ENCODE data around the gene ADORA3.
"Not testable (repeated sequence)": the region's sequence is repeated elsewhere in the genome, so short reads cannot be mapped to it uniquely, and the experiment has no call there.

The ADORA3 gene

GRCh38 chr1:111503585-111504060, at the start of gene ADORA3, which contains the start of gene TMIGD3:
Gene ADORA3 (minus strand): TSS chr1:111503633. CDS start chr1:111503354, 279 bp downstream.
Gene TMIGD3 (minus strand): TSS chr1:111503633. CDS start chr1:111503354, 279 bp downstream.
- no peaks in the 10 kb centered on the region for H3K9me3 ChIP-seq (ENCODE audit: control insufficient read depth in 1 of 2, low read length in 2 of 2)
- H3K27me3 ChIP-seq (ENCODE audit: control insufficient read depth in 1 of 2, insufficient read depth in 2 of 2, low read length in 2 of 2): no peaks in the 10 kb centered on the region
- no peaks in the 10 kb centered on the region for H3K36me3 ChIP-seq (ENCODE audit: control insufficient read depth in 1 of 2, insufficient read depth in 2 of 2, low read length in 2 of 2)
- H3K27ac ChIP-seq (ENCODE audit: low read depth, low read length): peak within 1 kb of the TSS; percentile 14
- H3K4me1 ChIP-seq (ENCODE audit: control insufficient read depth in 1 of 2, insufficient read depth in 2 of 2, low read length in 2 of 2): peaks cover 13 to 25% of the 10 kb centered on the region in 2 donors
- peak within 1 kb of the TSS; percentile 41 to 63 for H3K4me3 ChIP-seq (ENCODE audit: low read depth in 1 of 2, low read length in 2 of 2)
- peak within 1 kb of the TSS; percentile 36 to 40 for H3K9ac ChIP-seq (ENCODE audit: low read depth in 1 of 2, low read length in 2 of 2)

- no peak overlapping the region for H3K9ac ChIP-seq (ENCODE audit: low read depth in 1 of 2, low read length in 2 of 2)
- H3K36me3 ChIP-seq (ENCODE audit: control insufficient read depth in 1 of 2, insufficient read depth in 2 of 2, low read length in 2 of 2): no peaks in the 10 kb centered on the region
- H3K27me3 ChIP-seq (ENCODE audit: control insufficient read depth in 1 of 2, insufficient read depth in 2 of 2, low read length in 2 of 2): no peaks in the 10 kb centered on the region
- H3K9me3 ChIP-seq (ENCODE audit: control insufficient read depth in 1 of 2, low read length in 2 of 2): no peaks in the 10 kb centered on the region
- H3K27ac ChIP-seq (ENCODE audit: low read depth, low read length): no peak overlapping the region
- H3K4me1 ChIP-seq (ENCODE audit: control insufficient read depth in 1 of 2, insufficient read depth in 2 of 2, low read length in 2 of 2): no peaks in the 10 kb centered on the region
- no peak overlapping the region for H3K4me3 ChIP-seq (ENCODE audit: low read depth in 1 of 2, low read length in 2 of 2)
Observed at GRCh38 chr1:111553196-111553595, 49.8 kb upstream of the ADORA3 start.

GRCh38 chr1:111552587-111552986, 49.2 kb upstream of the ADORA3 start:
- Histone ChIP-seq H3K9ac (ENCODE audit: low read depth in 1 of 2, low read length in 2 of 2) (no peak overlapping the region), H3K27me3 (ENCODE audit: control insufficient read depth in 1 of 2, insufficient read depth in 2 of 2, low read length in 2 of 2) (no peaks in the 10 kb centered on the region), H3K9me3 (ENCODE audit: control insufficient read depth in 1 of 2, low read length in 2 of 2) (no peaks in the 10 kb centered on the region), H3K36me3 (ENCODE audit: control insufficient read depth in 1 of 2, insufficient read depth in 2 of 2, low read length in 2 of 2) (no peaks in the 10 kb centered on the region), H3K27ac (ENCODE audit: low read depth, low read length) (no peak overlapping the region), H3K4me1 (ENCODE audit: control insufficient read depth in 1 of 2, insufficient read depth in 2 of 2, low read length in 2 of 2) (no peaks in the 10 kb centered on the region), H3K4me3 (ENCODE audit: low read depth in 1 of 2, low read length in 2 of 2) (no peak overlapping the region)

- Histone ChIP-seq H3K27me3 (ENCODE audit: control insufficient read depth in 1 of 2, insufficient read depth in 2 of 2, low read length in 2 of 2) (no peaks in the 10 kb centered on the region), H3K4me3 (ENCODE audit: low read depth in 1 of 2, low read length in 2 of 2) (no peak overlapping the region), H3K9me3 (ENCODE audit: control insufficient read depth in 1 of 2, low read length in 2 of 2) (no peaks in the 10 kb centered on the region), H3K36me3 (ENCODE audit: control insufficient read depth in 1 of 2, insufficient read depth in 2 of 2, low read length in 2 of 2) (no peaks in the 10 kb centered on the region), H3K4me1 (ENCODE audit: control insufficient read depth in 1 of 2, insufficient read depth in 2 of 2, low read length in 2 of 2) (no peaks in the 10 kb centered on the region), H3K27ac (ENCODE audit: low read depth, low read length) (no peak overlapping the region), H3K9ac (ENCODE audit: low read depth in 1 of 2, low read length in 2 of 2) (no peak overlapping the region)
Observed at GRCh38 chr1:111551623-111552411, 48.4 kb upstream of the ADORA3 start.

GRCh38 chr1:111547786-111548185, 44.4 kb upstream of the ADORA3 start:
- not testable (repeated sequence) for H3K9ac ChIP-seq (ENCODE audit: low read depth in 1 of 2, low read length in 2 of 2); H3K27ac ChIP-seq (ENCODE audit: low read depth, low read length); H3K9me3 ChIP-seq (ENCODE audit: control insufficient read depth in 1 of 2, low read length in 2 of 2); H3K4me1 ChIP-seq (ENCODE audit: control insufficient read depth in 1 of 2, insufficient read depth in 2 of 2, low read length in 2 of 2); H3K36me3 ChIP-seq (ENCODE audit: control insufficient read depth in 1 of 2, insufficient read depth in 2 of 2, low read length in 2 of 2); H3K27me3 ChIP-seq (ENCODE audit: control insufficient read depth in 1 of 2, insufficient read depth in 2 of 2, low read length in 2 of 2); H3K4me3 ChIP-seq (ENCODE audit: low read depth in 1 of 2, low read length in 2 of 2)

- H3K4me3 ChIP-seq (ENCODE audit: low read depth in 1 of 2, low read length in 2 of 2): no peak overlapping the region
- H3K9ac ChIP-seq (ENCODE audit: low read depth in 1 of 2, low read length in 2 of 2): no peak overlapping the region
- H3K36me3 ChIP-seq (ENCODE audit: control insufficient read depth in 1 of 2, insufficient read depth in 2 of 2, low read length in 2 of 2): no peaks in the 10 kb centered on the region
- no peaks in the 10 kb centered on the region for H3K4me1 ChIP-seq (ENCODE audit: control insufficient read depth in 1 of 2, insufficient read depth in 2 of 2, low read length in 2 of 2)
- H3K9me3 ChIP-seq (ENCODE audit: control insufficient read depth in 1 of 2, low read length in 2 of 2): no peaks in the 10 kb centered on the region
- no peak overlapping the region for H3K27ac ChIP-seq (ENCODE audit: low read depth, low read length)
- no peaks in the 10 kb centered on the region for H3K27me3 ChIP-seq (ENCODE audit: control insufficient read depth in 1 of 2, insufficient read depth in 2 of 2, low read length in 2 of 2)
Observed at GRCh38 chr1:111542187-111542586, 38.8 kb upstream of the ADORA3 start.

GRCh38 chr1:111541721-111542120, 38.3 kb upstream of the ADORA3 start:
- Histone ChIP-seq H3K4me1 (ENCODE audit: control insufficient read depth in 1 of 2, insufficient read depth in 2 of 2, low read length in 2 of 2) (no peaks in the 10 kb centered on the region), H3K4me3 (ENCODE audit: low read depth in 1 of 2, low read length in 2 of 2) (no peak overlapping the region), H3K27me3 (ENCODE audit: control insufficient read depth in 1 of 2, insufficient read depth in 2 of 2, low read length in 2 of 2) (no peaks in the 10 kb centered on the region), H3K9ac (ENCODE audit: low read depth in 1 of 2, low read length in 2 of 2) (no peak overlapping the region), H3K9me3 (ENCODE audit: control insufficient read depth in 1 of 2, low read length in 2 of 2) (no peaks in the 10 kb centered on the region), H3K36me3 (ENCODE audit: control insufficient read depth in 1 of 2, insufficient read depth in 2 of 2, low read length in 2 of 2) (no peaks in the 10 kb centered on the region), H3K27ac (ENCODE audit: low read depth, low read length) (no peak overlapping the region)

- H3K9ac ChIP-seq (ENCODE audit: low read depth in 1 of 2, low read length in 2 of 2): no peak overlapping the region
- H3K27me3 ChIP-seq (ENCODE audit: control insufficient read depth in 1 of 2, insufficient read depth in 2 of 2, low read length in 2 of 2): no peaks in the 10 kb centered on the region
- no peak overlapping the region for H3K4me3 ChIP-seq (ENCODE audit: low read depth in 1 of 2, low read length in 2 of 2)
- H3K4me1 ChIP-seq (ENCODE audit: control insufficient read depth in 1 of 2, insufficient read depth in 2 of 2, low read length in 2 of 2): peaks cover 0 to 7% of the 10 kb centered on the region in 2 donors
- H3K36me3 ChIP-seq (ENCODE audit: control insufficient read depth in 1 of 2, insufficient read depth in 2 of 2, low read length in 2 of 2): no peaks in the 10 kb centered on the region
- H3K9me3 ChIP-seq (ENCODE audit: control insufficient read depth in 1 of 2, low read length in 2 of 2): no peaks in the 10 kb centered on the region
- no peak overlapping the region for H3K27ac ChIP-seq (ENCODE audit: low read depth, low read length)
Observed at GRCh38 chr1:111540928-111541327, 37.5 kb upstream of the ADORA3 start.

GRCh38 chr1:111538343-111539025, 35.1 kb upstream of the ADORA3 start:
- Histone ChIP-seq H3K36me3 (ENCODE audit: control insufficient read depth in 1 of 2, insufficient read depth in 2 of 2, low read length in 2 of 2) (no peaks in the 10 kb centered on the region), H3K9me3 (ENCODE audit: control insufficient read depth in 1 of 2, low read length in 2 of 2) (no peaks in the 10 kb centered on the region), H3K4me1 (ENCODE audit: control insufficient read depth in 1 of 2, insufficient read depth in 2 of 2, low read length in 2 of 2) (peaks cover 7 to 21% of the 10 kb centered on the region in 2 donors), H3K27ac (ENCODE audit: low read depth, low read length) (no peak overlapping the region), H3K9ac (ENCODE audit: low read depth in 1 of 2, low read length in 2 of 2) (no peak overlapping the region), H3K27me3 (ENCODE audit: control insufficient read depth in 1 of 2, insufficient read depth in 2 of 2, low read length in 2 of 2) (no peaks in the 10 kb centered on the region), H3K4me3 (ENCODE audit: low read depth in 1 of 2, low read length in 2 of 2) (no peak overlapping the region)

All from duodenal mucosa (tissue), 2 donors.